ENCODE results near the gene EGFL7.
"Not testable (repeated sequence)": the region's sequence is repeated elsewhere in the genome, so short reads cannot be mapped to it uniquely, and the experiment has no call there.

Gene EGFL7

GRCh38 chr9:136705564-136705963 is 42.8 kb downstream of the EGFL7 start:
- DNase-seq: no peak

DNA sequence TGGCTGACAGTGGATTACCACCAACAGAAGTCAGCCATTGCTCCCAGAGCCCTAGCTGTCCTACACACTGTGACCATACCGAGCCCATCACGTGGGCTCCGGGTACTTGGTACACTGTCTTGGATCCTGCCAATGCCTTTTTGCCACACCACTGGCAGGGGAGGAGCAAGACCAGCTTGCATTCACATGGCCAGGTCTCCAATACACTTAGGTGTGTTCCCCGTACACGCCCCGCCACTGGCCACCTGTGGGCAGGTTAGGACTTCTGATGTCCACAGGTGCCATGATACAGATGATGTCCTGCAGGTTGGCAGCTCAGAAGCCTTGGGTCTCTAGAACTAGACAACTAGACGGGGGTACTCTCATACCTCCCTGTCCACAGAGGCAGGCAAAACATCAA is 44.3 kb downstream of the EGFL7 start:
- DNase-seq: no peak

DNA sequence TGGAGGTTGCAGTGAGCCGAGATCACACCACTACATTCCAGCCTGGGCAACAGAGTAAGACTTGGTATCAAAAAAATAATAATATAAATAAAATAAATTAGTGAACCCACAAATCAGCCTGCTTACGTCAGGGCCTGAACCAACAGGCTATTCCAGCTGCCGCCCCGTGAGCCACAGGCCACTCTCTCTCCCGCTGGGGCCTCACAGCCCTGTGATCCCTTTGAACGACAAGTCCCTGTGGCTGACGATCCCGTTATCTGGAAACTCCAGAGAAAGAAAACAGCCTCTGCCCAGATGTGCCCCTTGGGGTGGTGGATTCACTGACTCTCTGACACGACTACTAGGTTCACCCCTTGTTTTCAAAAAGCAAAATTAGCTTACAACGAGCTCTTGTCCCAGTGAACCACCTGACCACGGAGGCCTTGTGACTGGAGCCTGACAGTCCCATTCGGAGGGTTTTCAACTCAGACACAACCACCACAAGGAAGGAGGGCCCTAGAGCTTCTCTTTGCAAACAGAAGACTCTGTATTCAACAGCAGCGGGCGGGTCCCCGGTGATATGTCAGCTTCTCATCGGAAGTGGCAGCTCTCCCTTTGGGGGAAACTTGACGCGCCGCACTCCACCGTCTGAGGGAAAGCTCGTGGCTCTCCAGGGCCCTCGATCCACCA is 45.3 kb downstream of the EGFL7 start:
- no peak for DNase-seq

GRCh38 chr9:136709454-136710109 is 46.9 kb downstream of the EGFL7 start:
- no peak for DNase-seq

DNA sequence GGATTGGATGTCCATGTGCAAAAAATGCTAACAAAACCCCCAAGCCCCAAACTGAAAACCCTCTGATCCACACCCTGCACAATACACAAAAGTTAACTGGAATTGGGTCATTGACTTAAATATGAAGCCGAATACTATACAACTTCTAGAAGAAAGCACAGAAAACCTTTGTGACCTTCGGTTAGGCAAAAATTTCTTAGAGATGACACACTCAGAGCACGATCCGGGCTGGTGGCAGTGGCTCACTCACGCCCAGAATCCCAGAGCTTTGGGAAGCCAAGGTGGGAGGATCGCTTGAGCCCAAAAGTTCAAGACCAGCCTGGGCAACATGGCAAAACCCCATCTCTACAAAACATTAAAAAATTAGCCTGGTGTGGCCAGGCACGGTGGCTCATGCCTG is 47.8 kb downstream of the EGFL7 start:
- DNase-seq: no peak

- DNase-seq: not testable (repeated sequence)
Measured at GRCh38 chr9:136711219-136711648, 48.5 kb downstream of the EGFL7 start.

- no peak for DNase-seq
Measured at GRCh38 chr9:136711751-136712689, 49.3 kb downstream of the EGFL7 start, which contains the start of gene DIPK1B. DIPK1B (plus strand) TSS chr9:136712572; CDS start chr9:136712666, 94 bp downstream.

- DNase-seq: no peak
Measured at GRCh38 chr9:136712690-136713544, 50.2 kb downstream of the EGFL7 start.

GRCh38 chr9:136713550-136713949 is 50.8 kb downstream of the EGFL7 start:
- DNase-seq: no peak

DNA sequence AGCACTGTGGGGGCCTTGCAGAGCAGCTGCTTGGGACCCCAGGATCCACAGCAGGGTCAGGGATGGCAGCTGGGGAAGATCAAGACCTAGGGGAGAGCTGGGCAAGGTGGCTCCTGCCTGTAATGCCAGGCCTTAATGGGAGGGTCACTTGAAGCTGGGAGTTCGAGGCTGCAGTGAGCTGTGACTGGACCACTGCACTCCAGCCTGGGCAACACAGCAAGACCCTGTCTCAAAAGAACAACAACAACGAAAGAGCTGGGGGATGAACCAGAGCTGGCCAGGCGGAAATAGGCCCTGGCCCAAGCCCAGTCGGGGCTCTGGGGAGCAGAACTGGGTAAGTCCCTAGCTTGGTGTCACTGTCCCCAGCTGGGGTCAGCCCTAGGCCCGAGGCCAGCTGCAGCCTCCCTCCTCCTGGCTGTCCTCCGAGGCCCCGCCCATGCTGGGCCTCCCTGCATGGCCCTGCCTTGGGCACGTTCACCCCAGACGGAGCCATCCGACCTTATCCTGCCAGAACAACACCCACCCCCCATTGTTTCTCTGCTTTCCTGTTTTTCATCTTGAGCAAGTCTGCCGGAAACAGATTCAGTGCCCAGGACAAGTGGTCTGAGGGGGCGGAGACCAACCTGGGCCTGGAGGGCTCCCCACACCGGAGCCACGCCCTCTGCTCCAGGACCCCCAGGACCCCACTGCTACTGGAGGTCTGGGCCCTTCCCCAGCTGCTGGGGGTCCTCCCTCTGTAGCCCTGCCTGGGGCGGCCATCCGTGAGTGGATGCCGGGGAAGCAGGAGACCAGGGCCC is 51.6 kb downstream of the EGFL7 start:
- no peak for DNase-seq

DNA sequence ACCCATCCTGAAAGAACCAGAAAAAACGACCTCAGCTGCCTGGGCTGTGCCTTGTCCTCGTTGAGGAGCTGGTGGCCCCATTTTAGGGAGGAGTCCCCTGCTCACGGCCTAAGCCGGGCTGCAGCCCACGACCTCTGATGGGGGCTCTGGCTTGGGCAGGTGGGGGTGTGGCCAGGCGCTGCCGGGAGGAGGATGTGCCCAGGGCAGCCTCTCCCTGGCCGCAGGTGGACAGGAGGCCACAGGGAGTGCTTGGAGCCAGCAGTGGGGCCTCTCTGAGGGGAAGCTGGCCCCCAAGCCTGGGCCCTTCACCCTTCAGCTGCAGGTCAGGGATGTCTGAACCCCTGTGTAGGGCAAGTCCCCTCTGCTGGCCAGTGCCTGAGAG is 52.2 kb downstream of the EGFL7 start:
- DNase-seq: no peak

GRCh38 chr9:136717399-136717798 is 54.7 kb downstream of the EGFL7 start:
- no peak for DNase-seq

GRCh38 chr9:136718345-136719194 is 55.9 kb downstream of the EGFL7 start:
- DNase-seq: no peak

- no peak for DNase-seq
Measured at GRCh38 chr9:136719195-136719880, 56.6 kb downstream of the EGFL7 start.

DNA sequence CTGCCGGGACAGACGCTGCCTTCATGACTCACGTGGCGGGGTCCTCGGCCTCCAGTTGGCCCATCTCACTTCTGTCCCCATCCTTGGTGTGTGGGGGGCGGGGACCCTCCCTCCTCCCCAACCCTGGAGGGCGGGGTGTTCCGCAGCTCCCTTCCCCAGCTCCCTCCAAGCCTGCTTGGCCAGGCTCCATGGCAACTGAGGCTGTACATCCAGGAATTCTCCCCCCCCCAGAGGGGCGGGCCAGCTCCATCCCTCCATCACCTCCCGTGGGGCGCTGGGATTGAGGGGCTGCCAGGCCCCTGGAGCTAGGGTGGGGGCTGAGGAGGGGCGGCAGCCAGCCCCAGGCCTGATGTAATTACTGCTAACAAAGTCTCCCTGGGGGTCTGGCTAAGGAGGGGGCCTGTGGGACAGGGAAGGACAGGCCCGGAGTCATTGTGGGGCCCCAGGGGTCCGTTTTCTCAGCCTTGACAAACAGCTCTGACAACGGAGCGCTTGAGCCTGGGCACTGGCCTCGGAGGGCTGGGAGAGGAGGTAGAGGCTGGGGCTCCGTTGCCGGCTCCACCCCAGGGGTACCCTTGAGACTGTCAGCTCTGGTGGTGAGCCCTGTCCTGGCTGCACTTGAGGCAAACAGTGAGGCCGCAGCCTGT is 57.7 kb downstream of the EGFL7 start:
- no peak for DNase-seq

DNA sequence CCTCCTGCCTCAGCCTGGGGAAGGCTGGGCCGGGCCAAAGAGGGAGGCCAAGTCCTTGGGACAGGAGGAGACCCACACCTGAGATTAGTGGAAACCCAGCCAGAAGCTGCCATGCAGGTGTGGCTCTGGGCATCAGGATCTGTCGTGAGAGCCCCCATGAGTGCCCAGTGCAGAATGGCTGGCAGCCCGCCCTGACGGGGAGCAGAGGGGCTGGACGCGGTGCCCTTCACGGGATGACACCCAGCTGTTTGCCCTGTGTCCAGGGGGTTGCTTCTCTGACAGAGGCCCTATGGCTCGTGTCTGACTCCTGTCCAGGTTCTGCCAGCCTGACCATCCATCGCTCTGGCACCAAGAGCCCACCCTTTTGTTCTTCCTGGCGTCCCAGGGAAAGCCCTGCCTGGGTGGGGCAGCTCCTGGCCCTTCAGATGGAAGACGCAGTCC is 58.2 kb downstream of the EGFL7 start:
- no peak for DNase-seq

GRCh38 chr9:136721339-136722092 is 58.8 kb downstream of the EGFL7 start:
- DNase-seq: no peak
